ENCODE results near the gene MOGAT1. TPM values are rescaled to one million over a fixed set of nuclear protein-coding genes. Genes with fewer than 3 reads are reported as not detected.

The MOGAT1 gene
- total and polyA plus RNA-seq, 9 of the 15 experiments (the other 6 are each of a cell fraction or from before 2014, with no cell fraction given): not detected

- H2AFZ ChIP-seq (ENCODE audit: low read depth, low read length): peak overlapping the region; percentile 74
- no peak for FAIRE-seq
- CTCF ChIA-PET (ENCODE audit: low intra/inter-chr PET ratio): no interaction called here
- TF ChIP-seq PBX2 (CRISPR knock-in tag; IDR thresholded peaks at IDR 0.05; ENCODE audit: low read depth) (no peak), PBX2 (tag; conservative IDR thresholded peaks at IDR 0.05; ENCODE audit: low read depth) (peak; percentile 73), RCOR1 (IDR thresholded peaks at IDR 0.05; ENCODE audit: borderline replicate concordance in 1 of 2, low read depth in 2 of 2, low read length in 2 of 2) (peak in 1 of 2 experiments; percentile 83; a peak in 2 of 4 replicates), TRIM28 (IDR thresholded peaks at IDR 0.05) (no peak), CC2D1A (IDR thresholded peaks at IDR 0.05) (peak; percentile 57), SMAD4 (CRISPR knock-in tag; conservative IDR thresholded peaks at IDR 0.05) (no peak), LCOR (CRISPR knock-in tag; IDR thresholded peaks at IDR 0.05) (no peak), MAFF (IDR thresholded peaks at IDR 0.05; ENCODE audit: low read length) (peak; percentile 39; the same call in 1 of the 2 replicates), ZBTB40 (IDR thresholded peaks at IDR 0.05) (peak; percentile 76), ZBTB40 (CRISPR knock-in tag; IDR thresholded peaks at IDR 0.05) (no peak), MAFG (tag; conservative IDR thresholded peaks at IDR 0.05) (peak; percentile 61), ZNF436 (CRISPR knock-in tag; IDR thresholded peaks at IDR 0.05) (no peak), KDM1A (IDR thresholded peaks at IDR 0.05) (peak; percentile 49 to 50; a peak in 2 of 4 replicates), ZFX (CRISPR knock-in tag; IDR thresholded peaks at IDR 0.05) (no peak)
These were observed 79.8 kb downstream of the MOGAT1 start for GRCh38 chr2:222751238-222751637.

More at GRCh38 chr2:222751238-222751637, 79.8 kb downstream of the MOGAT1 start:
- Histone ChIP-seq H3K36me3 (ENCODE audit: control insufficient read depth, insufficient read depth, low read length) (no peaks in the 10 kb centered on the region), H3K79me2 (ENCODE audit: control insufficient read depth, insufficient read depth, low read length) (no peaks in the 10 kb centered on the region), H3K4me2 (ENCODE audit: insufficient read depth, low read length) (no peak overlapping the region), H3K27ac (ENCODE audit: extremely low read depth, low read depth, low read length) (no peak overlapping the region), H4K20me1 (replicated peaks; ENCODE audit: control insufficient read depth, insufficient read depth, low read length) (no peaks in the 10 kb centered on the region), H3K4me3 (no peak overlapping the region), H3K9me3 (replicated peaks; ENCODE audit: control insufficient read depth, insufficient read depth, low read depth, low read length) (no peaks in the 10 kb centered on the region), H3K4me1 (replicated peaks in 1 of 2; ENCODE audit: control insufficient read depth in 2 of 2, insufficient read depth in 2 of 2, low read length in 2 of 2) (no peaks in the 10 kb centered on the region), H3K27me3 (ENCODE audit: control insufficient read depth in 2 of 2, insufficient read depth in 2 of 2, low read length in 2 of 2) (no peaks in the 10 kb centered on the region), H3K9ac (ENCODE audit: insufficient read depth in 1 of 2, low read depth in 2 of 2, low read length in 2 of 2) (no peak overlapping the region), H3K9me1 (ENCODE audit: control insufficient read depth, insufficient read depth, low read length) (no peaks in the 10 kb centered on the region)
- no TSS peak for BruUV-seq (replicated peaks)
- intact Hi-C loops (cut with micrococcal nuclease): no loop called here
- DNase-seq (ENCODE audit: extremely low read depth in 1 of 4, low spot score in 3 of 4) (peak in 1 of 4 experiments; percentile 18), ATAC-seq (peak; percentile 73)
- POLR2A ChIA-PET: no interaction called here
- WGBS (ENCODE audit: insufficient coverage, low coverage, missing lambda C conversion rate): 34% methylated on average over 6 of the region's 7 CpGs
- in situ Hi-C loops (cut with MboI): no loop called here
